Suprapubic skin (tissue), 4 donors: ENCODE results near the gene FBLN1. TPM values are rescaled to one million over a fixed set of nuclear protein-coding genes. Genes with fewer than 3 reads are reported as not detected.
A peak's percentile ranks its signal among the peaks of the same experiment; 100 is the strongest.
"Not testable (repeated sequence)": the region's sequence is repeated elsewhere in the genome, so short reads cannot be mapped to it uniquely, and the experiment has no call there.

Experiments used
- DNase-seq, 2 donors: peaks; one replicate each; pipeline ENCODE4 v3.0.0-alpha.2; 2019; ENCODE audit warnings: low spot score in 2 of 2
- H3K27ac ChIP-seq: fragments of 200-600 bp; sonication (generic); one replicate; pipeline ENCODE4 v1.5.1; 2019
- H3K27me3 ChIP-seq: fragments of 200-600 bp; sonication (generic); one replicate; pipeline ENCODE4 v1.5.1; 2019
- H3K36me3 ChIP-seq: fragments of 200-600 bp; sonication (generic); one replicate; pipeline ENCODE4 v1.5.1; 2019
- H3K4me1 ChIP-seq: fragments of 200-600 bp; sonication (generic); one replicate; pipeline ENCODE4 v1.5.1; 2019
- H3K4me3 ChIP-seq: fragments of 200-600 bp; sonication (generic); one replicate; pipeline ENCODE4 v1.5.1; 2019; ENCODE audit warnings: mild to moderate bottlenecking
- H3K9me3 ChIP-seq: fragments of 200-600 bp; sonication (generic); one replicate; pipeline ENCODE4 v1.5.1; 2019
- EP300 ChIP-seq: sonication (generic); formaldehyde crosslinking; IDR thresholded peaks from one replicate; pipeline ENCODE4 v1.6.1; 2017; ENCODE audit warnings: antibody characterized with exemption
- POLR2A ChIP-seq, 2 donors: fragments of 450-650 bp; IDR thresholded peaks; one replicate each; pipeline ENCODE4 v1.6.1; 2017; ENCODE audit warnings: antibody characterized with exemption in 2 of 2, mild to moderate bottlenecking in 2 of 2, moderate library complexity in 2 of 2
- POLR2AphosphoS5 ChIP-seq, 3 donors: sonication (generic); formaldehyde crosslinking; IDR thresholded peaks; one replicate each; pipeline ENCODE4 v1.6.1; 2017; ENCODE audit warnings: antibody characterized with exemption in 3 of 3
- WGBS: methylation state at CpG from one replicate; pipeline ENCODE4 v1.1.5; 2018; 5-methylcytosine and 5-hydroxymethylcytosine counted together
- total RNA-seq, 4 donors: library from RNA; depleted of rRNA; stranded (reverse); fragments of >200 nt; gene quantifications; one replicate each; pipeline ENCODE4 v1.1.0, GENCODE V29; 2016
- TF ChIP-seq, protein P1 (sequence below), 2 donors: fragments of 200-600 bp in 1 of 2; fragments of 450-650 bp in 1 of 2; sonication (generic) in 1 of 2; IDR thresholded peaks; one replicate each; pipeline ENCODE4 v1.5.1; 2016 to 2019; ENCODE audit warnings: antibody characterized with exemption in 2 of 2, mild to moderate bottlenecking in 1 of 2, moderate library complexity in 1 of 2

Gene FBLN1
- total RNA-seq, 4 donors from 2014 or later = 111 to 174 (median 139) TPM

DNA sequence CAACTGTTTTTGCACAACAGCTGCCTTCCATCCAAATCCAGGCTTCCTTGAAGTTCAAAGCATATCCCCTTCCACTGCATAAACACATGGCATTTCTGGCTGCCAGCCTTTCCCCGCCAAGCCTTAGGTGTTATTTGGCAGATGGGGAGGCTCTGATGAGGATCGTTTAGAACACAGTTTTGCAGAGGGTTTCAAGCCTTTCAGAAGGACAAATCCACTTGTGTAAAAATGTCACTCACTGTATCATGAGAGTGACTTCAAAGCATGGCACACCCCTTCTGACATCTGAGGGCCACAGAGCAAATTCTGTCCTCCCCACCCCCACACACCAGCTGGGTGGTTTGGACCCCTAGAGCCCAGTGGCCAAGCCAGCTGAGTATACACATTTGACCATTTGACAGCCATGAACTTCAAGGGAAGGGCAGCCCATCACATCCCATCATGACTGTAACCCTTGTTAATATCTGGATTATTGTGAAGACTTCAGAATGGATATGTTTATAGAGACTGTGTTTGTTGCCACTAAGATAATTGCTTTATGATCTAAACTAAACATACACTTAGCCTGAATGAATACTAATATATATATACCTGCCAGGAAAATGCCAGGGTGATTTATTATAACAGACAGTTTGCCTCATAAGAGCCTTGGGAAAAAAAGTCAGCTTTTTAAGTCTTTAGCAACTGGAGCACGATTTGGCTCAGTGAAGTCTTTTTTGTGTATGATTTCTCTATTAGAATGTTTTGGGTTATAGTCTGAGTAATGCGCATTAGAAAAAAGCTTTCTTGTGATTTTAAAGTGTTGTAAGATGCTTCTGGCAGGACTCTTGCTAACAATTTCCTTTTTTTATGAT lies 31.9 kb downstream of the FBLN1 start:
- peaks cover 69% of the 10 kb centered on the region for H3K4me1 ChIP-seq
- peak overlapping the region; percentile 67 for H3K27ac ChIP-seq
- TF ChIP-seq, protein P1, sequence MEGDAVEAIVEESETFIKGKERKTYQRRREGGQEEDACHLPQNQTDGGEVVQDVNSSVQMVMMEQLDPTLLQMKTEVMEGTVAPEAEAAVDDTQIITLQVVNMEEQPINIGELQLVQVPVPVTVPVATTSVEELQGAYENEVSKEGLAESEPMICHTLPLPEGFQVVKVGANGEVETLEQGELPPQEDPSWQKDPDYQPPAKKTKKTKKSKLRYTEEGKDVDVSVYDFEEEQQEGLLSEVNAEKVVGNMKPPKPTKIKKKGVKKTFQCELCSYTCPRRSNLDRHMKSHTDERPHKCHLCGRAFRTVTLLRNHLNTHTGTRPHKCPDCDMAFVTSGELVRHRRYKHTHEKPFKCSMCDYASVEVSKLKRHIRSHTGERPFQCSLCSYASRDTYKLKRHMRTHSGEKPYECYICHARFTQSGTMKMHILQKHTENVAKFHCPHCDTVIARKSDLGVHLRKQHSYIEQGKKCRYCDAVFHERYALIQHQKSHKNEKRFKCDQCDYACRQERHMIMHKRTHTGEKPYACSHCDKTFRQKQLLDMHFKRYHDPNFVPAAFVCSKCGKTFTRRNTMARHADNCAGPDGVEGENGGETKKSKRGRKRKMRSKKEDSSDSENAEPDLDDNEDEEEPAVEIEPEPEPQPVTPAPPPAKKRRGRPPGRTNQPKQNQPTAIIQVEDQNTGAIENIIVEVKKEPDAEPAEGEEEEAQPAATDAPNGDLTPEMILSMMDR (IDR thresholded peaks at IDR 0.05) = no peak
- TF ChIP-seq EP300 (no peak), POLR2A (IDR thresholded peaks at IDR 0.05) (no peak), POLR2AphosphoS5 (IDR thresholded peaks at IDR 0.05) (no peak)

DNA sequence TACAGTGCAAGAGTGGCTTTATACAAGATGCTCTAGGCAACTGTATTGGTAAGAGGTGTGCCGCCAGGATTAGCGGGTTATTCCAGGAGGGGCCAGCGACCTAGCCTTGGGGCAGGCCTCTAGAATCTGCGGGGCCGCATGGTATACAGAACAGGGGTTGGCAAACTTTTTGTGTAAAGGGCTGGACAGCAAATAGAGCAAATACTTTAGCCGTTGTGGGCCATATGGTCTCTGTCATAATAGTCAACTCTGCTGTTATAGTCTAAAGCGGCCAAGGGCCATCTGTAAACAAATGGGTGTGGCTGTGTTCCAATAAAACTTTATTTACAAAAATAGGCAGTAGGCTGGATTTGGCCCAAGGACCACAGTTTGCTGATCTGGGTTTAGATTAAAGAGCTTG lies 32.6 kb downstream of the FBLN1 start:
- peaks cover 10% of the 10 kb centered on the region for H3K36me3 ChIP-seq
- TF ChIP-seq POLR2AphosphoS5 (IDR thresholded peaks at IDR 0.05) = no peak
- TF ChIP-seq EP300 = no peak
- TF ChIP-seq, protein P1 (IDR thresholded peaks at IDR 0.05) = no peak
- no peak for TF ChIP-seq POLR2A (IDR thresholded peaks at IDR 0.05)
- peaks cover 75% of the 10 kb centered on the region for H3K4me1 ChIP-seq
- H3K27ac ChIP-seq = peak overlapping the region; percentile 67
- 40% methylated on average over 7 of the region's 7 CpGs for WGBS
- no peak overlapping the region for H3K4me3 ChIP-seq
- DNase-seq = no peak
- no peaks in the 10 kb centered on the region for H3K9me3 ChIP-seq
- H3K27me3 ChIP-seq = no peaks in the 10 kb centered on the region

More for the DNA sequence above, 31.9 kb downstream of the FBLN1 start:
- 28% methylated on average over 4 of the region's 4 CpGs for WGBS
- Histone ChIP-seq H3K4me3 (no peak overlapping the region), H3K9me3 (no peaks in the 10 kb centered on the region), H3K36me3 (peaks cover 6% of the 10 kb centered on the region), H3K27me3 (no peaks in the 10 kb centered on the region)
- no peak for DNase-seq

DNA sequence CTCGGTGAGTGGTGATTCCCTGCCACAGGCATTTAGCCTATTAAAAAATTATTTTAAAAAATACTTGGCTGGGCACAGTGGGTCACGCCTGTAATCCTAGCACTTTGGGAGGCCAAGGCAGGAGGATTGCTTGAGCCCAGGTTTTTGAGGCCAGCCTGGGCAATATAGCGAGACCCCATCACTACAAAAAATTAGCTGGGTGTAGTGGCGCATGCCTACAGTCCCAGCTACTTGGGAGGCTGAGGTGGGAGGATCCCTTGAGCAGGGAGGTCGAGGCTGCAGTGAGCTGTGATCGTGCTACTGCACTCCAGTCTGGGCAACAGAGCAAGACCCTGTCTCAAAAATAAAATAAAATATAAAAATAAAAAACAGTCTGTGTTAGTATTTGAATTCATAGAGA lies 33.2 kb downstream of the FBLN1 start:
- not testable (repeated sequence) for DNase-seq, H3K9me3 ChIP-seq, H3K4me3 ChIP-seq, H3K27me3 ChIP-seq
- Histone ChIP-seq H3K36me3 (peaks cover 14% of the 10 kb centered on the region), H3K4me1 (peaks cover 80% of the 10 kb centered on the region), H3K27ac (peak overlapping the region; percentile 67)
- 82% methylated on average over 6 of the region's 6 CpGs for WGBS

DNA sequence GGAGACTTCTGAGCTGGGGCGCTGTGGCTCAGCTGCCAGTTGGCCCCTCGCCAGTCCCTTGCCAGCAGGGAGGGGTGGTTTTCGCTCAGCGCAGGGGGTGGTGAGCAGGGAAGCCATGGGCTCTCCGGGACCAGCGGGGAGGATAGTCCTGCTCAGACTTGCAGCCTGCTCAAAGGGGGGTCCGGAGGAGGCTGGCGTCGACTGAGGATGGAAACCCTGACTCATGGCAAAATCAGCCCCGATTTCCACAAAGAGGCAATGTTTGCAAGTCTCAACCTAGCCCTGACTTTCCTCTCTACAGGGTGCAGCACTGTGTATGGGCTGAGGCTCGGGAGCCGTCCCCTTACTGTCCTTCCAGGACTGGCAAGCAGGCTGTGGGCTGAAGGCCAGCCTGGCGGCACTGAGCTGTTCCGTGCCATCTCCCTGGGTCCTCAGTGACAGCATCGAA lies 35.1 kb downstream of the FBLN1 start:
- H3K9me3 ChIP-seq = no peaks in the 10 kb centered on the region
- no peaks in the 10 kb centered on the region for H3K27me3 ChIP-seq
- H3K27ac ChIP-seq = peak overlapping the region; percentile 88
- H3K4me3 ChIP-seq = peak overlapping the region; percentile 25
- peaks cover 67% of the 10 kb centered on the region for H3K4me1 ChIP-seq
- 17% methylated on average over 13 of the region's 15 CpGs for WGBS
- peaks cover 29% of the 10 kb centered on the region for H3K36me3 ChIP-seq
- DNase-seq = peak in 1 of 2 donors; percentile 87
- TF ChIP-seq EP300 (no peak), POLR2A (IDR thresholded peaks at IDR 0.05) (no peak), POLR2AphosphoS5 (IDR thresholded peaks at IDR 0.05) (peak in 1 of 3 donors; percentile 62)
- TF ChIP-seq, protein P1 (IDR thresholded peaks at IDR 0.05) = no peak

DNA sequence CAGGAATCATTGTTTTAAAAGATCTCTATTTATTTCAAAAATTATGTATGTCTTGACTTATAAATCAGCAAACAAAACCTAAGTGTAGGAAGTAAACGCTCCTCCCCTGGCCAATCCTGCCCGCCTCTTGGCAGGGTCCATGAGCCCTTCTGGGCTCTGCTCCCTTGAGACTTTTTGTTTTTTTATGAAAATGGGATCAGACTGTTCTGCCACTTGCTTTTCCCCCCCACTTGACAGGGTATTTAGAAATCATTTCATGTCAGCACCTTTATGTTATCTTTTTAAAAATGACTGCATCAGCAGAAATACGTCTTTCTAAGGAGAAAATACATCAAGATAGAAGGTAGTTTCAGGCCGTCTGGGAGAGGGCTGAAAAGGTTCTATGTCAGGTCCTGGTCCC lies 35.6 kb downstream of the FBLN1 start:
- WGBS = 46% methylated on average over 4 of the region's 4 CpGs
- Histone ChIP-seq H3K4me1 (peaks cover 65% of the 10 kb centered on the region), H3K9me3 (no peaks in the 10 kb centered on the region), H3K4me3 (peak overlapping the region; percentile 25), H3K27ac (peak overlapping the region; percentile 88), H3K27me3 (no peaks in the 10 kb centered on the region), H3K36me3 (peaks cover 33% of the 10 kb centered on the region)
- DNase-seq = no peak
- TF ChIP-seq POLR2A (IDR thresholded peaks at IDR 0.05) = no peak
- no peak for TF ChIP-seq POLR2AphosphoS5 (IDR thresholded peaks at IDR 0.05)
- no peak for TF ChIP-seq EP300
- TF ChIP-seq, protein P1 (IDR thresholded peaks at IDR 0.05) = no peak
